ENCODE results near the gene ADAMTSL1.

- TF ChIP-seq CTCF (IDR thresholded peaks at IDR 0.05; ENCODE audit: poor library complexity, severe bottlenecking): no peak
- no peak for TF ChIP-seq EZH2 (IDR thresholded peaks at IDR 0.05; ENCODE audit: borderline replicate concordance, insufficient read depth, low read length, poor library complexity, severe bottlenecking)
- TF ChIP-seq EP300 (conservative IDR thresholded peaks at IDR 0.05; ENCODE audit: poor library complexity, severe bottlenecking): no peak
- no peak for TF ChIP-seq REST (IDR thresholded peaks at IDR 0.05; ENCODE audit: borderline replicate concordance)
- no peak for TF ChIP-seq SMC3 (conservative IDR thresholded peaks at IDR 0.05; ENCODE audit: poor library complexity)
- TF ChIP-seq POLR2AphosphoS5 (IDR thresholded peaks at IDR 0.05): no peak
- TF ChIP-seq TAF1 (IDR thresholded peaks at IDR 0.05; ENCODE audit: low read depth): no peak
- no peak for TF ChIP-seq RAD21 (conservative IDR thresholded peaks at IDR 0.05)
- no peak for TF ChIP-seq MXI1 (conservative IDR thresholded peaks at IDR 0.05; ENCODE audit: poor library complexity, severe bottlenecking)
Measured at GRCh38 chr9:18545636-18546360, 71.8 kb downstream of the ADAMTSL1 start.

Data from neural cell (in vitro differentiated cells).